ENCODE data around the gene S100A14.
A peak's percentile ranks its signal among the peaks of the same experiment; 100 is the strongest.

The S100A14 gene

GRCh38 chr1:153609585-153609907 lies 6.6 kb downstream of the S100A14 start:
- ATAC-seq (ENCODE audit: low read depth) (no peak), DNase-seq (ENCODE audit: low spot score) (no peak)
- Histone ChIP-seq H3K9me3 (ENCODE audit: severe bottlenecking) (no peaks in the 10 kb centered on the region), H3K36me3 (ENCODE audit: low read depth) (peaks cover 52% of the 10 kb centered on the region), H3K4me3 (ENCODE audit: severe bottlenecking) (peak overlapping the region; percentile 30), H3K27me3 (ENCODE audit: insufficient read depth, poor library complexity, severe bottlenecking) (no peaks in the 10 kb centered on the region), H3K27ac (ENCODE audit: poor library complexity, severe bottlenecking) (peak overlapping the region; percentile 98), H3K4me1 (ENCODE audit: insufficient read depth, poor library complexity, severe bottlenecking) (peaks cover 30% of the 10 kb centered on the region)
- no peak for TF ChIP-seq CTCF (IDR thresholded peaks at IDR 0.05; ENCODE audit: poor library complexity, severe bottlenecking)

- peak overlapping the region; percentile 30 for H3K4me3 ChIP-seq (ENCODE audit: severe bottlenecking)
- no peak for TF ChIP-seq CTCF (IDR thresholded peaks at IDR 0.05; ENCODE audit: poor library complexity, severe bottlenecking)
- DNase-seq (ENCODE audit: low spot score) (peak; percentile 96), ATAC-seq (ENCODE audit: low read depth) (peak; percentile 58)
- H3K27ac ChIP-seq (ENCODE audit: poor library complexity, severe bottlenecking) = peak overlapping the region; percentile 98
- peaks cover 25% of the 10 kb centered on the region for H3K4me1 ChIP-seq (ENCODE audit: insufficient read depth, poor library complexity, severe bottlenecking)
- peaks cover 53% of the 10 kb centered on the region for H3K36me3 ChIP-seq (ENCODE audit: low read depth)
- H3K27me3 ChIP-seq (ENCODE audit: insufficient read depth, poor library complexity, severe bottlenecking) = no peaks in the 10 kb centered on the region
- H3K9me3 ChIP-seq (ENCODE audit: severe bottlenecking) = no peaks in the 10 kb centered on the region
These were observed 7.2 kb downstream of the S100A14 start for GRCh38 chr1:153608742-153609584.

- Histone ChIP-seq H3K4me3 (ENCODE audit: severe bottlenecking) (peak overlapping the region; percentile 30), H3K9me3 (ENCODE audit: severe bottlenecking) (no peaks in the 10 kb centered on the region), H3K36me3 (ENCODE audit: low read depth) (peaks cover 57% of the 10 kb centered on the region), H3K4me1 (ENCODE audit: insufficient read depth, poor library complexity, severe bottlenecking) (peaks cover 21% of the 10 kb centered on the region), H3K27ac (ENCODE audit: poor library complexity, severe bottlenecking) (peak overlapping the region; percentile 98), H3K27me3 (ENCODE audit: insufficient read depth, poor library complexity, severe bottlenecking) (no peaks in the 10 kb centered on the region)
- no peak for DNase-seq (ENCODE audit: low spot score)
- no peak for TF ChIP-seq CTCF (IDR thresholded peaks at IDR 0.05; ENCODE audit: poor library complexity, severe bottlenecking)
- no peak for ATAC-seq (ENCODE audit: low read depth)
These were observed 7.9 kb downstream of the S100A14 start for GRCh38 chr1:153608089-153608682.

- Histone ChIP-seq H3K4me1 (ENCODE audit: insufficient read depth, poor library complexity, severe bottlenecking) (peaks cover 21% of the 10 kb centered on the region), H3K9me3 (ENCODE audit: severe bottlenecking) (no peaks in the 10 kb centered on the region), H3K27me3 (ENCODE audit: insufficient read depth, poor library complexity, severe bottlenecking) (no peaks in the 10 kb centered on the region), H3K4me3 (ENCODE audit: severe bottlenecking) (no peak overlapping the region), H3K27ac (ENCODE audit: poor library complexity, severe bottlenecking) (peak overlapping the region; percentile 98), H3K36me3 (ENCODE audit: low read depth) (peaks cover 63% of the 10 kb centered on the region)
- no peak for TF ChIP-seq CTCF (IDR thresholded peaks at IDR 0.05; ENCODE audit: poor library complexity, severe bottlenecking)
- DNase-seq (ENCODE audit: low spot score) = no peak
- no peak for ATAC-seq (ENCODE audit: low read depth)
These were observed 8.7 kb downstream of the S100A14 start for GRCh38 chr1:153607381-153607780.

GRCh38 chr1:153606194-153606593 lies 9.9 kb downstream of the S100A14 start:
- no peak for ATAC-seq (ENCODE audit: low read depth)
- Histone ChIP-seq H3K4me1 (ENCODE audit: insufficient read depth, poor library complexity, severe bottlenecking) (peaks cover 21% of the 10 kb centered on the region), H3K4me3 (ENCODE audit: severe bottlenecking) (no peak overlapping the region), H3K27ac (ENCODE audit: poor library complexity, severe bottlenecking) (peak overlapping the region; percentile 98), H3K27me3 (ENCODE audit: insufficient read depth, poor library complexity, severe bottlenecking) (no peaks in the 10 kb centered on the region), H3K9me3 (ENCODE audit: severe bottlenecking) (no peaks in the 10 kb centered on the region), H3K36me3 (ENCODE audit: low read depth) (peaks cover 63% of the 10 kb centered on the region)
- no peak for DNase-seq (ENCODE audit: low spot score)
- TF ChIP-seq CTCF (IDR thresholded peaks at IDR 0.05; ENCODE audit: poor library complexity, severe bottlenecking) = no peak

Measured in RWPE2 (cell line).